ENCODE data around the gene DOCK2. TPM values are rescaled to one million over a fixed set of nuclear protein-coding genes. Genes with fewer than 3 reads are reported as not detected.
"Not testable (repeated sequence)": the region's sequence is repeated elsewhere in the genome, so short reads cannot be mapped to it uniquely, and the experiment has no call there.

DOCK2 gene
- total and polyA plus RNA-seq, 8 donors: 4.3 to 101 (median 5.3) TPM

DNA sequence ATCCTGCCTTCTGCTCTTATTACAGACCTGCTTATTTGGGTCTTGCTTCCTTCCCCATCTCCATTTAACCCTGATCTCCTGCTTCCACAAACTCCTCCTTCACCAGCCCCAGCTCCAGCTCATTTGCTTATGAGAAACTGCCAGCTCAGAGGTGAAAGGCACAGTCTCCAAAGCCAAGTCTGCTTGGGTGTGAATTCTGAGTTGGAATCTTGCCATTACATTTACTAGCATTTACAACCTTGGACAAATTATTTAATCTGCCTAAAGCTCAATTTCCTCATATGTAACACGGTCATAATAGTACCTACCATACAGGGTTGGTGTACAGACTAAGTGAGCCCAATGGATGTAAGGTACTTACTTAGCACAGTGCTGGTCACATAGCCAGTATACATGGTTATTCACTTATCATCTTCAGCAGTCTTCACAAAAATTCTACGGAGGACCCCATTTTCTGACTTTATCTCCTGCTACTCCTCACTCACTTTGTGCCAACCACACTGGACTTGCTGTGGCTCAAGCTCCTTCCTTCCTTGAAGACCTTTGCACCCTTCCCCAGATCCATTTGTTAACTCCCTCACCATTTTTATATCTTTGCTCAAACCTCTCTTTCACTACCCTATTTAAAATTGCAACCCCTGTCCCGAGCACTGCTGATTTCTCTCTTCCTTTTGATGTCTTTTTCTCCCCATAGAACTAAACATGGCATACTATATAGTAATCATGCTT is 86.2 kb downstream of the DOCK2 start:
- no peak overlapping the region for H3K27ac ChIP-seq
- no peak for DNase-seq
- intact Hi-C loops (cut with DNase I): no loop called here

GRCh38 chr5:169724303-169725087 is 87.4 kb downstream of the DOCK2 start:
- peaks cover 0 to 36% of the 10 kb centered on the region in 2 donors for H3K36me3 ChIP-seq
- no peaks in the 10 kb centered on the region for H3K27me3 ChIP-seq
- intact Hi-C loops (cut with DNase I): no loop called here
- no peak for ATAC-seq
- H3K27ac ChIP-seq: no peak overlapping the region
- no peak for TF ChIP-seq CTCF (IDR thresholded peaks at IDR 0.05)
- H3K4me3 ChIP-seq: no peak overlapping the region
- H3K4me1 ChIP-seq: no peaks in the 10 kb centered on the region
- no peak for DNase-seq
- H3K9me3 ChIP-seq: no peaks in the 10 kb centered on the region

More for the DNA sequence above, 86.2 kb downstream of the DOCK2 start:
- TF ChIP-seq CTCF (IDR thresholded peaks at IDR 0.05): no peak
- H3K36me3 ChIP-seq: peaks cover 0 to 41% of the 10 kb centered on the region in 2 donors
- H3K27me3 ChIP-seq: no peaks in the 10 kb centered on the region
- no peaks in the 10 kb centered on the region for H3K4me1 ChIP-seq
- H3K4me3 ChIP-seq: no peak overlapping the region
- H3K9me3 ChIP-seq: no peaks in the 10 kb centered on the region
- no peak for ATAC-seq

DNA sequence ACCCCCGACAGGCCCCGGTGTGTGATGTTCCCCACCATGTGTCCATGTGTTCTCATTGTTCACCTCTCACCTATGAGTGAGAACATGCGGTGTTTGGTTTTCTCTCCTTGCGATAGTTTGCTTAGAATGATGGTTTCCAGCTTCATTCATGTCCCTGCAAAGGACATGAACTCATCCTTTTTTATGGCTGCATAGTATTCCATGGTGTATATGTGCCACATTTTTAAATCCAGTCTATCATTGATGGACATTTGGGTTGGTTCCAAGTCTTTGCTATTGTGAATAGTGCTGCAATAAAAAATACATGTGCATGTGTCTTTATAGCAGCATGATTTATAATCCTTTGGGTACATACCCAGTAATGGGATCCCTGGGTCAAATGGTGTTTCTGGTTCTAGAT is 88.6 kb downstream of the DOCK2 start:
- DNase-seq; H3K9me3 ChIP-seq; ATAC-seq; H3K4me3 ChIP-seq; H3K4me1 ChIP-seq; intact Hi-C loops (cut with DNase I); H3K27me3 ChIP-seq; H3K27ac ChIP-seq: not testable (repeated sequence)
- H3K36me3 ChIP-seq: peaks cover 0 to 36% of the 10 kb centered on the region in 2 donors

- no peaks in the 10 kb centered on the region for H3K27me3 ChIP-seq
- intact Hi-C loops (cut with DNase I): no loop called here
- no peaks in the 10 kb centered on the region for H3K9me3 ChIP-seq
- DNase-seq: no peak
- no peak overlapping the region for H3K4me3 ChIP-seq
- no peak for TF ChIP-seq CTCF (IDR thresholded peaks at IDR 0.05)
- no peak overlapping the region for H3K27ac ChIP-seq
- no peak for ATAC-seq
- peaks cover 0 to 15% of the 10 kb centered on the region in 2 donors for H3K36me3 ChIP-seq
- no peaks in the 10 kb centered on the region for H3K4me1 ChIP-seq
These were observed 91.3 kb downstream of the DOCK2 start for GRCh38 chr5:169728418-169728817.

- intact Hi-C loops (cut with DNase I): no loop called here
- ATAC-seq (no peak), DNase-seq (no peak)
- H3K27me3 ChIP-seq: no peaks in the 10 kb centered on the region
- H3K4me1 ChIP-seq: peaks cover 0 to 11% of the 10 kb centered on the region in 2 donors
- TF ChIP-seq CTCF (IDR thresholded peaks at IDR 0.05): no peak
- peaks cover 0 to 6% of the 10 kb centered on the region in 2 donors for H3K36me3 ChIP-seq
- no peaks in the 10 kb centered on the region for H3K9me3 ChIP-seq
- no peak overlapping the region for H3K4me3 ChIP-seq
- no peak overlapping the region for H3K27ac ChIP-seq
These were observed 94.1 kb downstream of the DOCK2 start for GRCh38 chr5:169731221-169731620.
